ENCODE data around the gene FAM161B. TPM values are rescaled to one million over a fixed set of nuclear protein-coding genes. Genes with fewer than 3 reads are reported as not detected.

FAM161B gene
- total RNA-seq, 1 experiment from 2014 or later, result 1.6 TPM

- H3K27me3 ChIP-seq (replicated peaks; ENCODE audit: control insufficient read depth, insufficient read depth, low read length), result peaks cover 3% of the 10 kb centered on the region; the same call in 1 of the 2 replicates
- ChIA-PET POLR2A (no interaction called here), CTCF (no interaction called here)
- H3K4me3 ChIP-seq (ENCODE audit: low read depth, low read length), result no peak overlapping the region
- Mint-ChIP-seq H3K9me3 (ENCODE audit: unreplicated experiment) (no peaks in the 10 kb centered on the region), H3K27ac (ENCODE audit: unreplicated experiment) (no peak overlapping the region), H3K36me3 (ENCODE audit: insufficient read depth, unreplicated experiment) (no peaks in the 10 kb centered on the region), H3K4me1 (ENCODE audit: low read depth, unreplicated experiment) (peaks cover 17% of the 10 kb centered on the region), H3K4me3 (ENCODE audit: unreplicated experiment) (no peak overlapping the region), H3K27me3 (ENCODE audit: insufficient read depth, unreplicated experiment) (peaks cover 13% of the 10 kb centered on the region)
- BruUV-seq (replicated peaks), result no TSS peak
- no peak for TF ChIP-seq CTCF (IDR thresholded peaks at IDR 0.05; ENCODE audit: insufficient read depth in 1 of 2, low read depth in 1 of 2, low read length in 1 of 2, severe bottlenecking in 1 of 2, unreplicated experiment in 1 of 2)
- no peak for DNase-seq
- H3K9me3 ChIP-seq, result no peaks in the 10 kb centered on the region
- H3K4me1 ChIP-seq, result peaks cover 23% of the 10 kb centered on the region
- H3K36me3 ChIP-seq (ENCODE audit: control insufficient read depth, insufficient read depth, low read length), result no peaks in the 10 kb centered on the region
- intact Hi-C loops (cut with micrococcal nuclease; ENCODE audit: unreplicated experiment), result loop anchor here (5.0 kb wide), 1 partner anchor 94 kb away; no protein-coding TSS in a partner anchor
Observed at GRCh38 chr14:73943083-73943482, 6.8 kb downstream of the FAM161B start.

GRCh38 chr14:73942180-73942579 is 7.7 kb downstream of the FAM161B start:
- BruUV-seq (replicated peaks), result no TSS peak
- CTCF ChIA-PET, result no interaction called here
- Mint-ChIP-seq H3K36me3 (ENCODE audit: insufficient read depth, unreplicated experiment) (no peaks in the 10 kb centered on the region), H3K4me1 (ENCODE audit: low read depth, unreplicated experiment) (peaks cover 17% of the 10 kb centered on the region), H3K4me3 (ENCODE audit: unreplicated experiment) (no peak overlapping the region), H3K27me3 (ENCODE audit: insufficient read depth, unreplicated experiment) (peaks cover 13% of the 10 kb centered on the region), H3K27ac (ENCODE audit: unreplicated experiment) (no peak overlapping the region), H3K9me3 (ENCODE audit: unreplicated experiment) (no peaks in the 10 kb centered on the region)
- Histone ChIP-seq H3K4me1 (peaks cover 23% of the 10 kb centered on the region), H3K4me3 (ENCODE audit: low read depth, low read length) (no peak overlapping the region), H3K9me3 (no peaks in the 10 kb centered on the region), H3K27me3 (replicated peaks; ENCODE audit: control insufficient read depth, insufficient read depth, low read length) (peaks cover 3% of the 10 kb centered on the region; the same call in 1 of the 2 replicates), H3K36me3 (ENCODE audit: control insufficient read depth, insufficient read depth, low read length) (no peaks in the 10 kb centered on the region)
- POLR2A ChIA-PET, result no interaction called here
- DNase-seq, result no peak
- intact Hi-C loops (cut with micrococcal nuclease; ENCODE audit: unreplicated experiment), result loop anchor here (5.0 kb wide), 1 partner anchor 95 kb away; no protein-coding TSS in a partner anchor
- no peak for TF ChIP-seq CTCF (IDR thresholded peaks at IDR 0.05; ENCODE audit: insufficient read depth in 1 of 2, low read depth in 1 of 2, low read length in 1 of 2, severe bottlenecking in 1 of 2, unreplicated experiment in 1 of 2)

GRCh38 chr14:73937012-73937411 is 12.9 kb downstream of the FAM161B start:
- H3K27me3 Mint-ChIP-seq (ENCODE audit: insufficient read depth, unreplicated experiment), result no peaks in the 10 kb centered on the region
- Histone ChIP-seq H3K27me3 (replicated peaks; ENCODE audit: control insufficient read depth, insufficient read depth, low read length) (no peaks in the 10 kb centered on the region), H3K4me3 (ENCODE audit: low read depth, low read length) (no peak overlapping the region), H3K9me3 (no peaks in the 10 kb centered on the region), H3K4me1 (no peaks in the 10 kb centered on the region), H3K36me3 (ENCODE audit: control insufficient read depth, insufficient read depth, low read length) (no peaks in the 10 kb centered on the region; the same call in 1 of the 2 replicates)
- CTCF ChIA-PET, result no interaction called here
- no peaks in the 10 kb centered on the region for H3K9me3 Mint-ChIP-seq (ENCODE audit: unreplicated experiment)
- no peak overlapping the region for H3K27ac Mint-ChIP-seq (ENCODE audit: unreplicated experiment)
- DNase-seq, result no peak
- H3K36me3 Mint-ChIP-seq (ENCODE audit: insufficient read depth, unreplicated experiment), result peaks cover 15% of the 10 kb centered on the region
- POLR2A ChIA-PET, result no interaction called here
- no TSS peak for BruUV-seq (replicated peaks)
- no peak overlapping the region for H3K4me3 Mint-ChIP-seq (ENCODE audit: unreplicated experiment)
- intact Hi-C loops (cut with micrococcal nuclease; ENCODE audit: unreplicated experiment), result no loop called here
- TF ChIP-seq CTCF (IDR thresholded peaks at IDR 0.05; ENCODE audit: insufficient read depth in 1 of 2, low read depth in 1 of 2, low read length in 1 of 2, severe bottlenecking in 1 of 2, unreplicated experiment in 1 of 2), result no peak
- no peaks in the 10 kb centered on the region for H3K4me1 Mint-ChIP-seq (ENCODE audit: low read depth, unreplicated experiment)
